PC-9 (cell line): ENCODE data around the gene CD200. TPM values are rescaled to one million over a fixed set of nuclear protein-coding genes. Genes with fewer than 3 reads are reported as not detected.

Experiments used
- BruUV-seq: library from RNA; stranded (reverse); fragments of 400-500 nt; replicated peaks from 2 replicates; lab custom pipeline; 2021; lab: Mats Ljungman, UMichigan
- CTCF ChIA-PET: fragments of 300-600 bp; sonication (Branson Sonifier 250); formaldehyde crosslinking; loops from one replicate; lab custom pipeline; 2022; ENCODE audit warnings: antibody characterized with exemption; lab: Charles Lee
- POLR2A ChIA-PET: fragments of 300-600 bp; sonication (Branson Sonifier 250); formaldehyde crosslinking; loops from one replicate; lab custom pipeline; 2022; ENCODE audit warnings: antibody characterized with exemption; ENCODE audit not compliant: unreplicated experiment; lab: Charles Lee
- DNase-seq, 2 experiments: peaks; one replicate each; pipeline versions ENCODE4 v3.0.0 to v3.0.0-alpha.2; 2015 to 2022; ENCODE audit warnings: mixed read lengths in 1 of 2
- H2AFZ ChIP-seq: fragments of 200-600 bp; sonication (generic); 2 replicates; pipeline ENCODE4 v1.8.1; 2017; ENCODE audit warnings: antibody characterized with exemption
- H3F3A ChIP-seq: fragments of 200-600 bp; sonication (generic); 2 replicates; pipeline ENCODE4 v1.8.1; 2017; ENCODE audit warnings: antibody characterized with exemption, mild to moderate bottlenecking, low read depth; ENCODE audit not compliant: insufficient read depth
- H3K27ac ChIP-seq: fragments of 200-600 bp; sonication (generic); 2 replicates; pipeline ENCODE4 v1.6.1; 2016; ENCODE audit warnings: mixed run types
- H3K27me3 ChIP-seq: fragments of 200-600 bp; sonication (generic); 2 replicates; pipeline ENCODE4 v1.6.1; 2016; ENCODE audit warnings: low read depth, mixed run types; ENCODE audit not compliant: insufficient read depth
- H3K36me3 ChIP-seq: fragments of 200-600 bp; sonication (generic); 2 replicates; pipeline ENCODE4 v1.6.1; 2016; ENCODE audit warnings: low read depth, mixed run types
- H3K4me1 ChIP-seq: fragments of 200-600 bp; sonication (generic); replicated peaks from 2 replicates; pipeline ENCODE4 v1.6.1; 2016; ENCODE audit warnings: mixed run types; ENCODE audit not compliant: insufficient read depth
- H3K4me2 ChIP-seq: fragments of 200-600 bp; sonication (generic); 2 replicates; pipeline ENCODE4 v1.6.1; 2017; ENCODE audit warnings: mixed run types
- H3K4me3 ChIP-seq: fragments of 200-600 bp; sonication (generic); 2 replicates; pipeline ENCODE4 v1.6.1; 2016; ENCODE audit warnings: mixed run types
- H3K79me2 ChIP-seq: fragments of 200-600 bp; sonication (generic); 2 replicates; pipeline ENCODE4 v1.6.1; 2017; ENCODE audit warnings: low read depth, mixed run types
- H3K9me2 ChIP-seq: fragments of 200-600 bp; sonication (generic); 2 replicates; pipeline ENCODE4 v1.8.1; 2017; ENCODE audit warnings: mild to moderate bottlenecking; ENCODE audit not compliant: insufficient read depth
- H3K9me3 ChIP-seq: fragments of 200-600 bp; sonication (generic); 2 replicates; pipeline ENCODE4 v1.8.1; 2016; ENCODE audit warnings: low read depth; ENCODE audit not compliant: insufficient read depth
- H4K20me1 ChIP-seq: fragments of 200-600 bp; sonication (generic); 2 replicates; pipeline ENCODE4 v1.8.1; 2017; ENCODE audit not compliant: insufficient read depth
- EZH2 ChIP-seq: fragments of 200-600 bp; sonication (generic); IDR thresholded peaks from 2 replicates; pipeline ENCODE4 v1.8.0; 2017; ENCODE audit warnings: antibody characterized with exemption, low read depth
- intact Hi-C: fragments of 100-400 bp; cut with micrococcal nuclease; formaldehyde crosslinking; loops from one replicate; pipeline ENCODE4 v1.10.0; 2022; ENCODE audit not compliant: unreplicated experiment
- total RNA-seq: library from RNA; stranded (reverse); gene quantifications from 2 replicates; pipeline ENCODE4 v1.2.3, GENCODE V29; 2021
- TF ChIP-seq, protein P1 (sequence below): fragments of 200-600 bp; sonication (generic); conservative IDR thresholded peaks from 2 replicates; pipeline ENCODE4 v1.6.1; 2017; ENCODE audit warnings: mixed run types, antibody characterized with exemption, mild to moderate bottlenecking, moderate library complexity

Gene CD200
- total RNA-seq, 1 experiment from 2014 or later = 4.0 TPM

DNA sequence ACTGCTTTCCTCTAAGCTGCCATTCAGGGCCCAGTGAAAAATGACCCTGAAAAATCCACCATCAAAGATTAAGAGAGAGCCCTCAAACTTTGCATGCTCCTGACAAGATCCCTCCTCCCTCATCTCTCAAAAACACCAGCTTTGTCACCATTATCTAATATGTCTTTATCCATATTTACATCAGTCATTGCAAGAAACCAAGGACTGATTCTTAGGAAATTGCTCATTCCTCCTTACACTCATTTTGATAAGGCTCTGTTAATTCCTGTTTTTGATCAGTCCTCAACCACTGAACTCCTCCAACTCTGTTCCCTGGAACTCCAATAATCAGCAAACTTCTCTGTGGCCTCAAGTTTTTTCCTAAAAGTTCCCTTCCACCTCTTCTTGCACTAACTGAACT lies 51.8 kb downstream of the CD200 start:
- no peaks in the 10 kb centered on the region for H3K36me3 ChIP-seq
- H3K79me2 ChIP-seq = no peaks in the 10 kb centered on the region
- no peak for DNase-seq
- BruUV-seq = no TSS peak
- no peak overlapping the region for H2AFZ ChIP-seq
- intact Hi-C loops = no loop called here
- H3K4me3 ChIP-seq = no peak overlapping the region
- no peak overlapping the region for H3K27ac ChIP-seq
- no peaks in the 10 kb centered on the region for H4K20me1 ChIP-seq
- no peaks in the 10 kb centered on the region for H3F3A ChIP-seq
- H3K27me3 ChIP-seq = no peaks in the 10 kb centered on the region
- H3K9me3 ChIP-seq = no peaks in the 10 kb centered on the region
- ChIA-PET POLR2A (no interaction called here), CTCF (no interaction called here)
- no peak overlapping the region for H3K4me2 ChIP-seq
- no peaks in the 10 kb centered on the region for H3K9me2 ChIP-seq
- no peak for TF ChIP-seq EZH2
- TF ChIP-seq, protein P1, sequence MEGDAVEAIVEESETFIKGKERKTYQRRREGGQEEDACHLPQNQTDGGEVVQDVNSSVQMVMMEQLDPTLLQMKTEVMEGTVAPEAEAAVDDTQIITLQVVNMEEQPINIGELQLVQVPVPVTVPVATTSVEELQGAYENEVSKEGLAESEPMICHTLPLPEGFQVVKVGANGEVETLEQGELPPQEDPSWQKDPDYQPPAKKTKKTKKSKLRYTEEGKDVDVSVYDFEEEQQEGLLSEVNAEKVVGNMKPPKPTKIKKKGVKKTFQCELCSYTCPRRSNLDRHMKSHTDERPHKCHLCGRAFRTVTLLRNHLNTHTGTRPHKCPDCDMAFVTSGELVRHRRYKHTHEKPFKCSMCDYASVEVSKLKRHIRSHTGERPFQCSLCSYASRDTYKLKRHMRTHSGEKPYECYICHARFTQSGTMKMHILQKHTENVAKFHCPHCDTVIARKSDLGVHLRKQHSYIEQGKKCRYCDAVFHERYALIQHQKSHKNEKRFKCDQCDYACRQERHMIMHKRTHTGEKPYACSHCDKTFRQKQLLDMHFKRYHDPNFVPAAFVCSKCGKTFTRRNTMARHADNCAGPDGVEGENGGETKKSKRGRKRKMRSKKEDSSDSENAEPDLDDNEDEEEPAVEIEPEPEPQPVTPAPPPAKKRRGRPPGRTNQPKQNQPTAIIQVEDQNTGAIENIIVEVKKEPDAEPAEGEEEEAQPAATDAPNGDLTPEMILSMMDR = no peak
- H3K4me1 ChIP-seq = no peaks in the 10 kb centered on the region

DNA sequence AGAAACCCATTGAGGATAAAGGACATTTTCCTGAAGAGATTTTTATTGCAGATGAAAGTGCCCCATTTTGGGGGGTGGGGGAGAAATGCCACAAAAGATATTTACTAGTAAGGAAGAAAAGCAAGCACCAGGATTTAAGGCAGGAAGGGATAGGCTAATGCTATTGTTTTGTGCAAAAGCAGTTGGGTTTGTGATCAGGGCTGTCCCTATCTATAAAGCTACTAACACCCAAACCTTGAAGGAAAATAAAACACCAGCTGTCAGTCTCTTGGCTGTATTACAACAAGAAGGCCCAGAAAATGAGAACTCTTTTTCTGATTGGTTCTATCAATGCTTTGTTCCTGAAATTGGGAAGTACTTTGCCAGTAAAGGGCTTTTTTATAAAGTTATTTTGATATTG lies 56.0 kb downstream of the CD200 start:
- TF ChIP-seq, protein P1 = no peak
- TF ChIP-seq EZH2 = no peak
- ChIA-PET CTCF (no interaction called here), POLR2A (no interaction called here)
- Histone ChIP-seq H3K27me3 (no peaks in the 10 kb centered on the region), H3K9me2 (no peaks in the 10 kb centered on the region), H3K4me1 (peaks cover 11% of the 10 kb centered on the region), H2AFZ (no peak overlapping the region), H3K4me3 (no peak overlapping the region), H3K9me3 (no peaks in the 10 kb centered on the region), H3K36me3 (no peaks in the 10 kb centered on the region), H3K27ac (no peak overlapping the region), H3F3A (peaks cover 3% of the 10 kb centered on the region; the same call in 1 of the 2 replicates), H3K4me2 (no peak overlapping the region), H4K20me1 (no peaks in the 10 kb centered on the region), H3K79me2 (no peaks in the 10 kb centered on the region)
- BruUV-seq = no TSS peak
- DNase-seq = no peak
- intact Hi-C loops = no loop called here

DNA sequence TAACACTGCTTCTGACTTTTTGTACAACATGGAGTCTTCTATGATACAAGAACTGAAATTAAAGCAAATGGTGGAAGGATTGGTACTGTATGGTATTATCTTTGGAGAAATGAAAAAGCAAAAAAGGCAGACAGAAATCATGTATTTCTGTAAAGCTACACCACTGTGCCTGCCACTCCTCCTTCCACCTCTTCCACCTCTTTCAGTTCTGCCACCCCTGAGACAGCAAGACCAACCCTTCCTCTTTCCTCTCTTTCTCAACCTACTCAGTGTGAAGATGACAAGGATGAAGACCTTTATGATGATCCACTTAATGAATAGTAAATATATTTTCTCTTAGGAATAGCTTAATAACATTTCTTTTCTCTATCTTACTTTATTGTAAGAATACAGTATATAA lies 57.0 kb downstream of the CD200 start:
- TF ChIP-seq EZH2 = no peak
- TF ChIP-seq, protein P1 = no peak

More for the DNA sequence above, 57.0 kb downstream of the CD200 start:
- H3K27me3 ChIP-seq = no peaks in the 10 kb centered on the region
- no peak overlapping the region for H3K4me2 ChIP-seq
- no peak for DNase-seq
- BruUV-seq = no TSS peak
- no peaks in the 10 kb centered on the region for H3K36me3 ChIP-seq
- no peak overlapping the region for H3K27ac ChIP-seq
- H3K79me2 ChIP-seq = no peaks in the 10 kb centered on the region
- no peak overlapping the region for H2AFZ ChIP-seq
- H3K9me2 ChIP-seq = no peaks in the 10 kb centered on the region
- intact Hi-C loops = no loop called here
- ChIA-PET POLR2A (no interaction called here), CTCF (no interaction called here)
- H3K9me3 ChIP-seq = no peaks in the 10 kb centered on the region
- peaks cover 3% of the 10 kb centered on the region; the same call in 1 of the 2 replicates for H3F3A ChIP-seq
- peaks cover 11% of the 10 kb centered on the region for H3K4me1 ChIP-seq
- H3K4me3 ChIP-seq = no peak overlapping the region
- H4K20me1 ChIP-seq = no peaks in the 10 kb centered on the region
